Panc1 (cell line): ENCODE results near the gene NFILZ. TPM values are rescaled to one million over a fixed set of nuclear protein-coding genes. Genes with fewer than 3 reads are reported as not detected.

Source experiments
- ATAC-seq: fragments of 200-7000 bp; cut with Tn5 transposase; 2 replicates; pipeline ENCODE4 v1.9.1; 2020; ENCODE audit warnings: mild to moderate bottlenecking, moderate library complexity
- BruUV-seq: library from RNA; stranded (reverse); fragments of 400-500 nt; replicated peaks from 2 replicates; lab custom pipeline; 2021; lab: Mats Ljungman, UMichigan
- CTCF ChIA-PET: fragments of 300-600 bp; sonication (Branson Sonifier 250); formaldehyde crosslinking; loops from one replicate; lab custom pipeline; 2022; ENCODE audit warnings: antibody characterized with exemption; lab: Charles Lee
- POLR2A ChIA-PET: fragments of 300-600 bp; sonication (Branson Sonifier 250); formaldehyde crosslinking; loops from one replicate; lab custom pipeline; 2022; ENCODE audit warnings: antibody characterized with exemption; lab: Charles Lee
- DNase-seq: peaks from one replicate; pipeline ENCODE4 v3.0.0-alpha.2; 2010; ENCODE audit warnings: low read depth, low spot score
- H3K27ac ChIP-seq: 2 replicates; pipeline ENCODE4 v1.5.1; 2011; ENCODE audit warnings: mild to moderate bottlenecking, low read length, inconsistent platforms
- H3K27me3 ChIP-seq: fragments of 200-500 bp; sonication (Bioruptor generic); 2 replicates; pipeline ENCODE4 v1.6.0; 2014; ENCODE audit warnings: low read length, inconsistent platforms; ENCODE audit not compliant: control insufficient read depth, insufficient read depth
- H3K36me3 ChIP-seq: fragments of 200-500 bp; sonication (Bioruptor generic); 2 replicates; pipeline ENCODE4 v1.5.1; 2014; ENCODE audit warnings: inconsistent platforms, mild to moderate bottlenecking, low read length, moderate library complexity; ENCODE audit not compliant: control insufficient read depth, insufficient read depth
- H3K4me1 ChIP-seq: 2 replicates; pipeline ENCODE4 v1.5.1; 2011; ENCODE audit warnings: inconsistent platforms, mild to moderate bottlenecking, low read length, moderate library complexity; ENCODE audit not compliant: control insufficient read depth, insufficient read depth
- H3K4me3 ChIP-seq, 2 experiments: 2 replicates each; pipeline ENCODE4 v1.5.1; 2011 to 2012; ENCODE audit warnings: low read depth in 2 of 2, low read length in 2 of 2, mild to moderate bottlenecking in 2 of 2, inconsistent platforms in 1 of 2, moderate library complexity in 1 of 2
- H3K9me3 ChIP-seq: fragments of 200-500 bp; sonication (Bioruptor generic); 2 replicates; pipeline ENCODE4 v1.5.1; 2014; ENCODE audit warnings: low read depth, mild to moderate bottlenecking, inconsistent platforms, low read length, moderate library complexity; ENCODE audit not compliant: control insufficient read depth, insufficient read depth
- CTCF ChIP-seq: fragments of 450-650 bp; IDR thresholded peaks from 2 replicates; pipeline ENCODE4 v1.5.1; 2017; ENCODE audit warnings: mild to moderate bottlenecking
- POLR2AphosphoS5 ChIP-seq: IDR thresholded peaks from 2 replicates; pipeline ENCODE4 v1.6.1; 2012; ENCODE audit warnings: mild to moderate bottlenecking, low read depth, low read length, moderate library complexity
- REST ChIP-seq, 2 experiments: IDR thresholded peaks; 2 replicates each; pipeline ENCODE4 v1.6.1; 2011 to 2012; ENCODE audit warnings: low read depth in 2 of 2, control low read depth in 1 of 2, low read length in 1 of 2, mild to moderate bottlenecking in 1 of 2, moderate library complexity in 1 of 2; ENCODE audit not compliant: insufficient read depth in 1 of 2
- SIN3A ChIP-seq: IDR thresholded peaks from 2 replicates; pipeline ENCODE4 v1.6.1; 2012; ENCODE audit warnings: low read depth, mild to moderate bottlenecking, low read length, moderate library complexity, borderline replicate concordance; ENCODE audit not compliant: insufficient read depth
- TCF7L2 ChIP-seq: IDR thresholded peaks from 2 replicates; pipeline ENCODE4 v1.6.1; 2011; ENCODE audit warnings: mild to moderate bottlenecking, low read depth, low read length, inconsistent platforms
- in situ Hi-C: cut with HindIII; loops from 2 replicates; pipeline ENCODE4 v1.10.0; 2016; ENCODE audit warnings: low sequenced_read_pairs, low pct_unique_long_range_greater_than_20kb
- intact Hi-C: fragments of 100-400 bp; cut with micrococcal nuclease; formaldehyde crosslinking; loops from one replicate; pipeline ENCODE4 v1.10.0; 2022; ENCODE audit not compliant: unreplicated experiment
- total RNA-seq: library from RNA; stranded (reverse); gene quantifications from one replicate; pipeline ENCODE4 v1.2.1, GENCODE V29; 2021; ENCODE audit not compliant: unreplicated experiment

The NFILZ gene
- total RNA-seq, 1 experiment from 2014 or later: not detected

GRCh38 chr19:8664671-8665057 lies 34.2 kb downstream of the NFILZ start:
- TF ChIP-seq REST (IDR thresholded peaks at IDR 0.05; ENCODE audit: insufficient read depth in 1 of 2, low read depth in 2 of 2, low read length in 1 of 2): no peak
- TF ChIP-seq TCF7L2: no peak
- TF ChIP-seq POLR2AphosphoS5: no peak
- TF ChIP-seq CTCF: no peak
- no peak for TF ChIP-seq SIN3A
- no peak for ATAC-seq
- H3K27me3 ChIP-seq: no peaks in the 10 kb centered on the region
- no peaks in the 10 kb centered on the region for H3K36me3 ChIP-seq
- no TSS peak for BruUV-seq
- H3K27ac ChIP-seq: no peak overlapping the region
- DNase-seq: no peak
- in situ Hi-C loops: no loop called here
- no peak overlapping the region for H3K4me3 ChIP-seq
- ChIA-PET CTCF (no interaction called here), POLR2A (no interaction called here)
- intact Hi-C loops: no loop called here
- no peaks in the 10 kb centered on the region for H3K4me1 ChIP-seq
- no peaks in the 10 kb centered on the region for H3K9me3 ChIP-seq

- intact Hi-C loops (no loop called here), in situ Hi-C loops (no loop called here)
- Histone ChIP-seq H3K4me3 (no peak overlapping the region), H3K9me3 (no peaks in the 10 kb centered on the region), H3K36me3 (no peaks in the 10 kb centered on the region), H3K4me1 (no peaks in the 10 kb centered on the region), H3K27me3 (no peaks in the 10 kb centered on the region), H3K27ac (no peak overlapping the region)
- ChIA-PET POLR2A (no interaction called here), CTCF (no interaction called here)
- no TSS peak for BruUV-seq
- ATAC-seq (no peak), DNase-seq (no peak)
- TF ChIP-seq SIN3A (no peak), CTCF (no peak), REST (IDR thresholded peaks at IDR 0.05; ENCODE audit: insufficient read depth in 1 of 2, low read depth in 2 of 2, low read length in 1 of 2) (no peak)
Observed at GRCh38 chr19:8665468-8666213, 35.2 kb downstream of the NFILZ start.
